ENCODE results near the gene LGR4. TPM values are rescaled to one million over a fixed set of nuclear protein-coding genes. Genes with fewer than 3 reads are reported as not detected.
A peak's percentile ranks its signal among the peaks of the same experiment; 100 is the strongest.

Gene LGR4
- total and polyA plus RNA-seq, 9 of the 15 experiments (the other 6 are each of a cell fraction or from before 2014, with no cell fraction given): 0.94 to 10.1 (median 5.8) TPM

- no peak overlapping the region for H2AFZ ChIP-seq (ENCODE audit: low read depth, low read length)
- FAIRE-seq (no peak), ATAC-seq (no peak), DNase-seq (ENCODE audit: extremely low read depth in 1 of 4, low spot score in 3 of 4) (no peak)
- intact Hi-C loops (cut with micrococcal nuclease): no loop called here
- H4K20me1 ChIP-seq (replicated peaks; ENCODE audit: control insufficient read depth, insufficient read depth, low read length): no peaks in the 10 kb centered on the region
- H3K36me3 ChIP-seq (ENCODE audit: control insufficient read depth, insufficient read depth, low read length): no peaks in the 10 kb centered on the region
- H3K4me3 ChIP-seq: no peak overlapping the region
- H3K27me3 ChIP-seq (ENCODE audit: control insufficient read depth in 2 of 2, insufficient read depth in 2 of 2, low read length in 2 of 2): no peaks in the 10 kb centered on the region
- H3K9me1 ChIP-seq (ENCODE audit: control insufficient read depth, insufficient read depth, low read length): no peaks in the 10 kb centered on the region
- ChIA-PET POLR2A (interaction anchor here (2.1 kb wide), 1 partner anchor 11 kb away, joined by 8 read pairs; no protein-coding TSS in a partner anchor), CTCF (ENCODE audit: low intra/inter-chr PET ratio) (no interaction called here)
- 54% methylated on average over 4 of the region's 4 CpGs for WGBS (ENCODE audit: insufficient coverage, low coverage, missing lambda C conversion rate)
- no peak overlapping the region for H3K27ac ChIP-seq (ENCODE audit: extremely low read depth, low read depth, low read length)
- no peaks in the 10 kb centered on the region; a peak in 1 of 5 replicates for H3K4me1 ChIP-seq (replicated peaks in 1 of 2; ENCODE audit: control insufficient read depth in 2 of 2, insufficient read depth in 2 of 2, low read length in 2 of 2)
- TF ChIP-seq ZNF408 (CRISPR knock-in tag; IDR thresholded peaks at IDR 0.05; ENCODE audit: low read depth) (no peak), ADNP (tag; IDR thresholded peaks at IDR 0.05) (no peak), RBM25 (IDR thresholded peaks at IDR 0.05; ENCODE audit: low read depth, low read length, severe bottlenecking) (peak; percentile 33)
- no peak overlapping the region for H3K9ac ChIP-seq (ENCODE audit: insufficient read depth in 1 of 2, low read depth in 2 of 2, low read length in 2 of 2)
- H3K9me3 ChIP-seq (replicated peaks; ENCODE audit: control insufficient read depth, insufficient read depth, low read depth, low read length): no peaks in the 10 kb centered on the region
- H3K79me2 ChIP-seq (ENCODE audit: control insufficient read depth, insufficient read depth, low read length): no peaks in the 10 kb centered on the region
- H3K4me2 ChIP-seq (ENCODE audit: insufficient read depth, low read length): no peak overlapping the region
- no TSS peak for BruUV-seq (replicated peaks)
- in situ Hi-C loops (cut with MboI): no loop called here
These were observed 16.9 kb downstream of the LGR4 start for GRCh38 chr11:27455667-27456066.

GRCh38 chr11:27453701-27454100 lies 18.9 kb downstream of the LGR4 start:
- Histone ChIP-seq H3K27ac (ENCODE audit: extremely low read depth, low read depth, low read length) (no peak overlapping the region), H2AFZ (ENCODE audit: low read depth, low read length) (no peak overlapping the region), H3K4me3 (no peak overlapping the region), H3K36me3 (ENCODE audit: control insufficient read depth, insufficient read depth, low read length) (no peaks in the 10 kb centered on the region), H3K27me3 (ENCODE audit: control insufficient read depth in 2 of 2, insufficient read depth in 2 of 2, low read length in 2 of 2) (no peaks in the 10 kb centered on the region), H3K9ac (ENCODE audit: insufficient read depth in 1 of 2, low read depth in 2 of 2, low read length in 2 of 2) (no peak overlapping the region), H3K4me2 (ENCODE audit: insufficient read depth, low read length) (no peak overlapping the region), H3K9me3 (replicated peaks; ENCODE audit: control insufficient read depth, insufficient read depth, low read depth, low read length) (no peaks in the 10 kb centered on the region), H3K79me2 (ENCODE audit: control insufficient read depth, insufficient read depth, low read length) (no peaks in the 10 kb centered on the region), H4K20me1 (replicated peaks; ENCODE audit: control insufficient read depth, insufficient read depth, low read length) (no peaks in the 10 kb centered on the region), H3K4me1 (replicated peaks in 1 of 2; ENCODE audit: control insufficient read depth in 2 of 2, insufficient read depth in 2 of 2, low read length in 2 of 2) (no peaks in the 10 kb centered on the region; a peak in 1 of 5 replicates), H3K9me1 (ENCODE audit: control insufficient read depth, insufficient read depth, low read length) (no peaks in the 10 kb centered on the region)
- POLR2A ChIA-PET: no interaction called here
- intact Hi-C loops (cut with micrococcal nuclease): no loop called here
- DNase-seq (ENCODE audit: extremely low read depth in 1 of 4, low spot score in 3 of 4) (no peak), ATAC-seq (no peak), FAIRE-seq (no peak)
- no TSS peak for BruUV-seq (replicated peaks)
- in situ Hi-C loops (cut with MboI): no loop called here
- CTCF ChIA-PET (ENCODE audit: low intra/inter-chr PET ratio): no interaction called here
- 31% methylated on average over 1 of the region's 1 CpG for WGBS (ENCODE audit: insufficient coverage, low coverage, missing lambda C conversion rate)
- no peak for TF ChIP-seq XRCC5 (IDR thresholded peaks at IDR 0.05; ENCODE audit: low read depth, low read length)
- no peak for TF ChIP-seq ZNF121 (CRISPR knock-in tag; conservative IDR thresholded peaks at IDR 0.05)
- TF ChIP-seq RBBP5 (IDR thresholded peaks at IDR 0.05; ENCODE audit: borderline replicate concordance, insufficient read depth, low read length, poor library complexity, severe bottlenecking): no peak
- no peak for TF ChIP-seq UBTF (IDR thresholded peaks at IDR 0.05; ENCODE audit: borderline replicate concordance in 1 of 2, low read depth in 2 of 2, low read length in 2 of 2)
- no peak for TF ChIP-seq NFXL1 (CRISPR knock-in tag; IDR thresholded peaks at IDR 0.05)
- TF ChIP-seq SETDB1 (IDR thresholded peaks at IDR 0.05; ENCODE audit: low read length): no peak
- TF ChIP-seq ZNF717 (CRISPR knock-in tag; IDR thresholded peaks at IDR 0.05): no peak
- TF ChIP-seq CHD1 (IDR thresholded peaks at IDR 0.05; ENCODE audit: low read length): no peak
- TF ChIP-seq ZNF212 (CRISPR knock-in tag; IDR thresholded peaks at IDR 0.05): no peak
- TF ChIP-seq DMBX1 (CRISPR knock-in tag; IDR thresholded peaks at IDR 0.05; ENCODE audit: borderline replicate concordance): no peak
- TF ChIP-seq LARP7 (IDR thresholded peaks at IDR 0.05): no peak
- TF ChIP-seq SMARCC2 (IDR thresholded peaks at IDR 0.05; ENCODE audit: low read depth): no peak
